Esophagus squamous epithelium (tissue), 4 donors: ENCODE results near the gene BCL7C.
"Not testable (repeated sequence)": the region's sequence is repeated elsewhere in the genome, so short reads cannot be mapped to it uniquely, and the experiment has no call there.

Source experiments
- POLR2A ChIP-seq, 4 donors: fragments of 450-650 bp; IDR thresholded peaks; one replicate each; pipeline ENCODE4 v1.6.1; 2017; ENCODE audit warnings: antibody characterized with exemption in 4 of 4, mild to moderate bottlenecking in 4 of 4, moderate library complexity in 3 of 4
- TF ChIP-seq, protein P1 (sequence below), 6 experiments: fragments of 450-650 bp in 4 of 6; fragments of 200-600 bp in 2 of 6; sonication (generic) in 2 of 6; IDR thresholded peaks; one replicate each; pipeline ENCODE4 v1.5.1; 2016 to 2019; ENCODE audit warnings: antibody characterized with exemption in 6 of 6, mild to moderate bottlenecking in 4 of 6, moderate library complexity in 4 of 6

- TF ChIP-seq, protein P1, sequence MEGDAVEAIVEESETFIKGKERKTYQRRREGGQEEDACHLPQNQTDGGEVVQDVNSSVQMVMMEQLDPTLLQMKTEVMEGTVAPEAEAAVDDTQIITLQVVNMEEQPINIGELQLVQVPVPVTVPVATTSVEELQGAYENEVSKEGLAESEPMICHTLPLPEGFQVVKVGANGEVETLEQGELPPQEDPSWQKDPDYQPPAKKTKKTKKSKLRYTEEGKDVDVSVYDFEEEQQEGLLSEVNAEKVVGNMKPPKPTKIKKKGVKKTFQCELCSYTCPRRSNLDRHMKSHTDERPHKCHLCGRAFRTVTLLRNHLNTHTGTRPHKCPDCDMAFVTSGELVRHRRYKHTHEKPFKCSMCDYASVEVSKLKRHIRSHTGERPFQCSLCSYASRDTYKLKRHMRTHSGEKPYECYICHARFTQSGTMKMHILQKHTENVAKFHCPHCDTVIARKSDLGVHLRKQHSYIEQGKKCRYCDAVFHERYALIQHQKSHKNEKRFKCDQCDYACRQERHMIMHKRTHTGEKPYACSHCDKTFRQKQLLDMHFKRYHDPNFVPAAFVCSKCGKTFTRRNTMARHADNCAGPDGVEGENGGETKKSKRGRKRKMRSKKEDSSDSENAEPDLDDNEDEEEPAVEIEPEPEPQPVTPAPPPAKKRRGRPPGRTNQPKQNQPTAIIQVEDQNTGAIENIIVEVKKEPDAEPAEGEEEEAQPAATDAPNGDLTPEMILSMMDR (IDR thresholded peaks at IDR 0.05) = not testable (repeated sequence)
- not testable (repeated sequence) for TF ChIP-seq POLR2A (IDR thresholded peaks at IDR 0.05)
Observed at GRCh38 chr16:30860729-30861128, 33.1 kb downstream of the BCL7C start.
